ENCODE results near the gene SLC35F6.

DNA sequence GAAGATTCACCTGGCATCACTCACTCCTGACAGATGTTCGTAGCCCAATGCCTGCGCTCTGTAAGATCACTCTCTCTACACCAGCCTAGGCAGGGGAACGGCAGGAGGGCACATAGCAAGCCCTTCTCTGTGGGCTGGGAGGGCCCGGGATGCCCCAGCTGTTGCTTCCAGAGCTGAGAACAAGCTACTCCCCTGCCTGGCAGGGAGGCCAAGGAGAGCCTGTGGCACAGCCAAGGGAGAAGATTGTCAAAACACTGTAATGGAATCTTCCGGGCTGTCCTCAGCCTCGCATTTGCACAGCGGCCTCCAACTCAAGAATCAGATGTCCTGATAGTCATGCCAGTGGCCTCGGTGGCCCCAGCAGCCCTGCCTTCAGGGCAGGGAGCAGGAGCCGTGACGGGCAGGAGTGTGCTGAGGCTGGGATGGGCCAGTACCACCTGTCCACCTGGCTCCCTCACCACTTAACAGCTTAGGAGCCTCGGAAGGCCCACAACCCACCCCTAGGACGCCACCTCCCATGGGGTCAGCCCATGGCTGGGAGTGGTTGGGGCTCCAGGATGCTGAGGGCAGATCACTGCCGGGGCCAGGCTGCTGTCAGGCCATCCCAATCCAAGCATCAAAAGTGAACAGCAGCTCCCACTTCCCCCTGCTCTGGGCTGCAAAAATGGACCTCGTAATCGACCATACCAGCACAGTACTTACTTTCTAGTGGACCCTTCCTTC lies 21.9 kb upstream of the SLC35F6 start:
- TF ChIP-seq, protein P1, sequence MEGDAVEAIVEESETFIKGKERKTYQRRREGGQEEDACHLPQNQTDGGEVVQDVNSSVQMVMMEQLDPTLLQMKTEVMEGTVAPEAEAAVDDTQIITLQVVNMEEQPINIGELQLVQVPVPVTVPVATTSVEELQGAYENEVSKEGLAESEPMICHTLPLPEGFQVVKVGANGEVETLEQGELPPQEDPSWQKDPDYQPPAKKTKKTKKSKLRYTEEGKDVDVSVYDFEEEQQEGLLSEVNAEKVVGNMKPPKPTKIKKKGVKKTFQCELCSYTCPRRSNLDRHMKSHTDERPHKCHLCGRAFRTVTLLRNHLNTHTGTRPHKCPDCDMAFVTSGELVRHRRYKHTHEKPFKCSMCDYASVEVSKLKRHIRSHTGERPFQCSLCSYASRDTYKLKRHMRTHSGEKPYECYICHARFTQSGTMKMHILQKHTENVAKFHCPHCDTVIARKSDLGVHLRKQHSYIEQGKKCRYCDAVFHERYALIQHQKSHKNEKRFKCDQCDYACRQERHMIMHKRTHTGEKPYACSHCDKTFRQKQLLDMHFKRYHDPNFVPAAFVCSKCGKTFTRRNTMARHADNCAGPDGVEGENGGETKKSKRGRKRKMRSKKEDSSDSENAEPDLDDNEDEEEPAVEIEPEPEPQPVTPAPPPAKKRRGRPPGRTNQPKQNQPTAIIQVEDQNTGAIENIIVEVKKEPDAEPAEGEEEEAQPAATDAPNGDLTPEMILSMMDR (conservative IDR thresholded peaks at IDR 0.05 in 1 of 2, IDR thresholded peaks at IDR 0.05 in 1 of 2; ENCODE audit: low read depth in 1 of 2, low read length in 2 of 2), result no peak
- TF ChIP-seq EZH2 (IDR thresholded peaks at IDR 0.05; ENCODE audit: low read length, missing control alignments), result no peak

All from fibroblast of lung (primary cell).